ENCODE data around the gene TBXAS1. TPM values are rescaled to one million over a fixed set of nuclear protein-coding genes. Genes with fewer than 3 reads are reported as not detected.
A peak's percentile ranks its signal among the peaks of the same experiment; 100 is the strongest.

TBXAS1 gene
- total and polyA plus RNA-seq, 2 experiments from 2014 or later: 1.3 TPM; not detected in 1

GRCh38 chr7:139958599-139959284, 129.7 kb downstream of the TBXAS1 start:
- H3K27me3 Mint-ChIP-seq (ENCODE audit: insufficient read depth, low read depth, poor library complexity): peaks cover 3% of the 10 kb centered on the region
- Histone ChIP-seq H4K20me1 (replicated peaks; ENCODE audit: insufficient read depth) (no peaks in the 10 kb centered on the region), H3K9me2 (ENCODE audit: insufficient read depth) (peaks cover 10% of the 10 kb centered on the region), H3K27me3 (ENCODE audit: insufficient read depth) (no peaks in the 10 kb centered on the region), H2AFZ (peak overlapping the region; percentile 32; the same call in 1 of the 2 replicates), H3K4me3 (no peak overlapping the region), H3K4me2 (peak overlapping the region; percentile 45; the same call in 1 of the 2 replicates), H3K79me2 (replicated peaks; ENCODE audit: insufficient read depth) (no peaks in the 10 kb centered on the region), H3F3A (replicated peaks; ENCODE audit: low read depth) (no peaks in the 10 kb centered on the region), H3K36me3 (ENCODE audit: insufficient read depth) (no peaks in the 10 kb centered on the region), H3K27ac (ENCODE audit: low read depth) (no peak overlapping the region), H3K4me1 (ENCODE audit: insufficient read depth) (peaks cover 12% of the 10 kb centered on the region)
- H3K36me3 Mint-ChIP-seq (ENCODE audit: low read depth): no peaks in the 10 kb centered on the region
- H3K9me3 Mint-ChIP-seq: no peaks in the 10 kb centered on the region
- peaks cover 35% of the 10 kb centered on the region for H3K4me1 Mint-ChIP-seq
- ATAC-seq (no peak), DNase-seq (ENCODE audit: low spot score) (no peak)
- no peak overlapping the region for H3K4me3 Mint-ChIP-seq
- TF ChIP-seq NANOG (IDR thresholded peaks at IDR 0.05; ENCODE audit: borderline replicate concordance): no peak
- TF ChIP-seq EZH2 (IDR thresholded peaks at IDR 0.05; ENCODE audit: low read depth, unreplicated experiment): no peak
- no peak for TF ChIP-seq STAT1 (IDR thresholded peaks at IDR 0.05; ENCODE audit: unreplicated experiment)
- TF ChIP-seq ZNF114 (CRISPR knock-in tag; IDR thresholded peaks at IDR 0.05): no peak
- TF ChIP-seq REST (IDR thresholded peaks at IDR 0.05; ENCODE audit: unreplicated experiment): no peak
- TF ChIP-seq POLR2AphosphoS5 (IDR thresholded peaks at IDR 0.05; ENCODE audit: low read depth): no peak
- no peak for TF ChIP-seq JUNB (IDR thresholded peaks at IDR 0.05; ENCODE audit: unreplicated experiment)
- TF ChIP-seq EZH2phosphoT487 (IDR thresholded peaks at IDR 0.05; ENCODE audit: unreplicated experiment): no peak
- no peak for TF ChIP-seq CREB1 (CRISPR knock-in tag; IDR thresholded peaks at IDR 0.05; ENCODE audit: low read depth)
- no peak for TF ChIP-seq CTCF (conservative IDR thresholded peaks at IDR 0.05; ENCODE audit: low read depth in 2 of 2)
- TF ChIP-seq ZNF331 (CRISPR knock-in tag; IDR thresholded peaks at IDR 0.05; ENCODE audit: low read depth): no peak
- TF ChIP-seq ZNF462 (CRISPR knock-in tag; IDR thresholded peaks at IDR 0.05): no peak
- TF ChIP-seq ETS1 (IDR thresholded peaks at IDR 0.05): no peak
- H3K27ac Mint-ChIP-seq: no peak overlapping the region
